Body of pancreas (tissue), 4 donors: Measurements from ENCODE around the gene MRPS5. TPM values are rescaled to one million over a fixed set of nuclear protein-coding genes. Genes with fewer than 3 reads are reported as not detected.

Source experiments
- ATAC-seq: fragments of 150-250 bp; one replicate; pipeline ENCODE4 v1.9.1; 2016
- DNase-seq, 4 donors: peaks; one replicate each; pipeline ENCODE4 v3.0.0-alpha.2; 2019
- H3K27ac ChIP-seq, 4 donors: fragments of 200-600 bp; sonication (generic); 1 replicate in 3 of 4; 2 replicates in 1 of 4; pipeline versions ENCODE4 v1.5.1 to v1.6.1; 2016 to 2019; ENCODE audit warnings: mild to moderate bottlenecking in 1 of 4, mixed read lengths in 1 of 4, moderate library complexity in 1 of 4
- H3K27me3 ChIP-seq, 2 donors: fragments of 200-600 bp; sonication (generic); one replicate each; pipeline ENCODE4 v1.6.0; 2016; ENCODE audit warnings: mild to moderate bottlenecking in 1 of 2
- H3K36me3 ChIP-seq, 2 donors: fragments of 200-600 bp; sonication (generic); replicated peaks in 1 of 2; 2 replicates each; pipeline ENCODE4 v1.5.1; 2016; ENCODE audit warnings: low read depth in 2 of 2; ENCODE audit not compliant: insufficient read depth in 1 of 2
- H3K4me1 ChIP-seq: fragments of 200-600 bp; sonication (generic); one replicate; pipeline ENCODE4 v1.6.0; 2016
- H3K4me3 ChIP-seq, 2 donors: fragments of 200-600 bp; sonication (generic); 1 replicate in 1 of 2; 2 replicates in 1 of 2; pipeline ENCODE4 v1.5.1; 2016 to 2019
- H3K9me3 ChIP-seq, 3 donors: fragments of 200-600 bp; sonication (generic); 1 replicate in 2 of 3; 2 replicates in 1 of 3; pipeline ENCODE4 v1.5.1; 2016
- POLR2A ChIP-seq, 3 donors: fragments of 450-650 bp; IDR thresholded peaks; one replicate each; pipeline ENCODE4 v1.6.1; 2016; ENCODE audit warnings: antibody characterized with exemption in 3 of 3, mild to moderate bottlenecking in 2 of 3
- WGBS, 2 donors: methylation state at CpG; one replicate each; pipeline ENCODE4 v1.1.5; 2017; 5-methylcytosine and 5-hydroxymethylcytosine counted together
- intact Hi-C: fragments of 100-400 bp; cut with DNase I; formaldehyde crosslinking; loops from one replicate; pipeline ENCODE4 v1.15.1; 2023
- total RNA-seq, 2 donors: library from RNA; depleted of rRNA; stranded (reverse); fragments of >200 nt; gene quantifications; one replicate each; pipeline ENCODE4 v1.1.0, GENCODE V29; 2016
- TF ChIP-seq, protein P1 (sequence below), 7 experiments: fragments of 450-650 bp in 4 of 7; fragments of 200-600 bp in 3 of 7; sonication (generic) in 3 of 7; IDR thresholded peaks; one replicate each; pipeline ENCODE4 v1.5.1; 2016 to 2019; ENCODE audit warnings: antibody characterized with exemption in 7 of 7

The MRPS5 gene
- total RNA-seq, 2 donors from 2014 or later: 31.6 to 46.1 TPM

DNA sequence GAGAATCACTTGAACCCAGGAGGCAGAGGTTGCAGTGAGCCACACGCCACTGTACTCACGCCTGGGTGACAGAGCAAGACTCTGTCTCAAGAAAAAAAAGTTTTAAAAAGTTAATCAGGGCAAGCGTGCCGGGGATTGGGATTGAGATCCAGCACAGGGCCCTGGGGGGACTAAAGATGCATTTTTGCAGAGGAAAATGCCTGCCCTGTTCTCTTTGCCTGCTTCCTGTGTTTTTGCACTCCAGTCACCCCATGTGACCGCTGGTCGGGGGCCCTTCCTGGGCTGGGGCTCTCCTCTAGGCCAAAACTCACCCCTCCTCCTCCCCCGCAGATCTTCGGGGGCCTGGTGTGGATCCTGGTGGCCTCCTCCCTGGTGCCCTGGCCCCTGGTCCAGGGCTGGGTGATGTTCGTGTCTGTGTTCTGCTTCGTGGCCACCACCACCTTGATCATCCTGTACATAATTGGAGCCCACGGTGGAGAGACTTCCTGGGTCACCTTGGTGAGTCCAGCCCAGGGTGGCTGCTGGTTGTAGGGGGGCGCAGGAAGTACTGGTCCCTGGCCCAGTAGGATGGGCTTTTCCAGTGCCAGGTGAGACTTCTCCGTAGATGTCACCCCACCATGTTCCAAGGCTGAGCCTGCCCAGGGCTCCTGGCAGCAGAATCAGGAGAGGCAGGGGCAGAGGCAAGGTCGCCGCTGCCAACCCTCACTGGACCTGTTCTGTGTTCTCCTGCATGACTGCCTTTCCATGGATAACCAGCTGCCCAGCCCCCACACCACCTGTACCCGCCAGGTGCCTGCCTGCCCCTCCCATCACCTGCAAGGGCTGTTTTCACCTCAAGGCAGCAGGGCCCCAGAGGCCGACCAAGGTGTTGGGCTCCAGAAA lies 73.7 kb downstream of the MRPS5 start:
- peaks cover 9% of the 10 kb centered on the region for H3K4me1 ChIP-seq
- no peaks in the 10 kb centered on the region for H3K27me3 ChIP-seq
- WGBS, 2 donors: 75 to 76% methylated on average over 13 to 17 of the region's 17 CpGs
- no peaks in the 10 kb centered on the region for H3K36me3 ChIP-seq
- intact Hi-C loops: no loop called here
- no peak overlapping the region for H3K27ac ChIP-seq
- no peak for TF ChIP-seq POLR2A (IDR thresholded peaks at IDR 0.05)
- TF ChIP-seq, protein P1, sequence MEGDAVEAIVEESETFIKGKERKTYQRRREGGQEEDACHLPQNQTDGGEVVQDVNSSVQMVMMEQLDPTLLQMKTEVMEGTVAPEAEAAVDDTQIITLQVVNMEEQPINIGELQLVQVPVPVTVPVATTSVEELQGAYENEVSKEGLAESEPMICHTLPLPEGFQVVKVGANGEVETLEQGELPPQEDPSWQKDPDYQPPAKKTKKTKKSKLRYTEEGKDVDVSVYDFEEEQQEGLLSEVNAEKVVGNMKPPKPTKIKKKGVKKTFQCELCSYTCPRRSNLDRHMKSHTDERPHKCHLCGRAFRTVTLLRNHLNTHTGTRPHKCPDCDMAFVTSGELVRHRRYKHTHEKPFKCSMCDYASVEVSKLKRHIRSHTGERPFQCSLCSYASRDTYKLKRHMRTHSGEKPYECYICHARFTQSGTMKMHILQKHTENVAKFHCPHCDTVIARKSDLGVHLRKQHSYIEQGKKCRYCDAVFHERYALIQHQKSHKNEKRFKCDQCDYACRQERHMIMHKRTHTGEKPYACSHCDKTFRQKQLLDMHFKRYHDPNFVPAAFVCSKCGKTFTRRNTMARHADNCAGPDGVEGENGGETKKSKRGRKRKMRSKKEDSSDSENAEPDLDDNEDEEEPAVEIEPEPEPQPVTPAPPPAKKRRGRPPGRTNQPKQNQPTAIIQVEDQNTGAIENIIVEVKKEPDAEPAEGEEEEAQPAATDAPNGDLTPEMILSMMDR (IDR thresholded peaks at IDR 0.05): no peak
- no peaks in the 10 kb centered on the region for H3K9me3 ChIP-seq
- ATAC-seq (no peak), DNase-seq (no peak)
- H3K4me3 ChIP-seq: no peak overlapping the region

DNA sequence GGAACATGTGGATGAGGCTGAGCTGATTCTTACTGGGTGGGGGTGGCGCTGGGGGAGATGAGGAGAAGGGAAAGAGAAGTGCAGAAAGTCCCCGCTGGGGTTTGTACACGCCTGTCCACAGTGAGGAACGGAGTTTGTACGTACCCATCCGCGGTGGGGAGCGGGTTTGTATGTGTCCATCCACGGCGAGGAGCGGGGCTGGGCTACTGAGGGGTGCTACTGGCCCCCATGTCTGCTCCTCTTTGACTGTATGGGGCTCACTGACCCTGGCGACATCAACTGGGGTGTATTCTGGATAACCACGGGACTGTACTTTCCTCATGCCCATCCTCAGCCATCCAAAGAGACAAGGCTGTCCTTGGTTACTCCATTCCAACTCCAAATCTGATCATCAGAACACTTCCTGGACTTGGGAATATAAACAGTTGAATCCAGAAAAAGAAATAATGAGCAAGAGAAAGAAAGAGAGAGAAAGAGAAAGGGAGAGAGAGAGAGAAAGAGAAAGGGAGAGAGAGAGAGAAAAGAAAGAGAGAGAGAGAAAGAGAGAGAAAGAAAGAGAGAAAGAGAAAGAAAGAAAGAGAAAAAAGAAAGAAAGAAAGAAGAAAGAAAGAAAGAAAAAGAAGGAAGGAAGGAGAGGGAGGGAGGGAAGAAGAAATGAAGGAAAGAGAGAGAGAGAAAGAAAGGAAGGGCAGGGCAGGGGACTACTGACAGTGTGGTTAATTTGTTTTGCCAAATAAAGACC lies 75.1 kb downstream of the MRPS5 start:
- Histone ChIP-seq H3K4me1 (peaks cover 12% of the 10 kb centered on the region), H3K4me3 (no peak overlapping the region), H3K9me3 (no peaks in the 10 kb centered on the region), H3K27me3 (no peaks in the 10 kb centered on the region), H3K36me3 (no peaks in the 10 kb centered on the region), H3K27ac (no peak overlapping the region)
- TF ChIP-seq, protein P1 (IDR thresholded peaks at IDR 0.05): no peak
- no peak for TF ChIP-seq POLR2A (IDR thresholded peaks at IDR 0.05)
- intact Hi-C loops: no loop called here
- ATAC-seq (no peak), DNase-seq (no peak)
- WGBS, 2 donors: 72 to 80% methylated on average over 13 of the region's 13 CpGs

- Histone ChIP-seq H3K27ac (no peak overlapping the region), H3K4me3 (no peak overlapping the region), H3K27me3 (no peaks in the 10 kb centered on the region), H3K9me3 (no peaks in the 10 kb centered on the region), H3K36me3 (no peaks in the 10 kb centered on the region), H3K4me1 (peaks cover 12% of the 10 kb centered on the region)
- no peak for TF ChIP-seq POLR2A (IDR thresholded peaks at IDR 0.05)
- TF ChIP-seq, protein P1 (IDR thresholded peaks at IDR 0.05): no peak
- DNase-seq (no peak), ATAC-seq (no peak)
- intact Hi-C loops: no loop called here
- 79 to 91% methylated on average over 5 of the region's 5 CpGs for WGBS, 2 donors
These were observed 77.0 kb downstream of the MRPS5 start for GRCh38 chr2:95044601-95045000.

- Histone ChIP-seq H3K9me3 (no peaks in the 10 kb centered on the region), H3K4me3 (no peak overlapping the region), H3K27ac (peak overlapping the region in 1 of 4 donors; percentile 23), H3K36me3 (no peaks in the 10 kb centered on the region), H3K27me3 (no peaks in the 10 kb centered on the region), H3K4me1 (peaks cover 12% of the 10 kb centered on the region)
- ATAC-seq (peak; percentile 87), DNase-seq (peak; percentile 77 to 89 (median 84))
- TF ChIP-seq, protein P1 (IDR thresholded peaks at IDR 0.05): no peak
- no peak for TF ChIP-seq POLR2A (IDR thresholded peaks at IDR 0.05)
- 36 to 46% methylated on average over 14 to 17 of the region's 17 CpGs for WGBS, 2 donors
- intact Hi-C loops: no loop called here
These were observed 78.1 kb downstream of the MRPS5 start for GRCh38 chr2:95043300-95044093.
